Measurements from ENCODE around the gene MTCL1.

Gene MTCL1

GRCh38 chr18:8843005-8843404 lies 137.6 kb downstream of the MTCL1 start:
- H3K9me3 ChIP-seq (ENCODE audit: insufficient read depth, low read depth, low read length): no peaks in the 10 kb centered on the region
- H3K36me3 ChIP-seq (ENCODE audit: insufficient read depth, low read length): no peaks in the 10 kb centered on the region
- no peak overlapping the region for H3K9ac ChIP-seq (ENCODE audit: low read depth, low read length, poor library complexity, severe bottlenecking)

GRCh38 chr18:8844721-8845148 lies 139.4 kb downstream of the MTCL1 start:
- Histone ChIP-seq H3K79me2 (ENCODE audit: insufficient read depth, low read length) (no peaks in the 10 kb centered on the region), H3K27me3 (ENCODE audit: insufficient read depth, low read length, poor library complexity, severe bottlenecking) (no peaks in the 10 kb centered on the region), H3K4me3 (ENCODE audit: low read length, poor library complexity, severe bottlenecking) (no peak overlapping the region), H3F3A (ENCODE audit: low read depth) (no peaks in the 10 kb centered on the region), H4K20me1 (ENCODE audit: insufficient read depth, low read length, poor library complexity, severe bottlenecking) (no peaks in the 10 kb centered on the region), H3K9me2 (replicated peaks; ENCODE audit: low read depth, low read length) (no peaks in the 10 kb centered on the region), H3K4me2 (ENCODE audit: low read depth, low read length, poor library complexity, severe bottlenecking) (no peak overlapping the region), H3K9ac (ENCODE audit: low read depth, low read length, poor library complexity, severe bottlenecking) (no peak overlapping the region), H3K36me3 (ENCODE audit: insufficient read depth, low read length) (no peaks in the 10 kb centered on the region), H3K9me3 (ENCODE audit: insufficient read depth, low read depth, low read length) (no peaks in the 10 kb centered on the region), H3K4me1 (ENCODE audit: insufficient read depth, low read length, poor library complexity, severe bottlenecking) (peaks cover 17% of the 10 kb centered on the region), H2AFZ (ENCODE audit: low read length) (no peak overlapping the region)
- TF ChIP-seq EZH2phosphoT487 (IDR thresholded peaks at IDR 0.05; ENCODE audit: borderline replicate concordance): no peak
- TF ChIP-seq CTCF (conservative IDR thresholded peaks at IDR 0.05; ENCODE audit: low read length): no peak

More at GRCh38 chr18:8843005-8843404, 137.6 kb downstream of the MTCL1 start:
- Histone ChIP-seq H2AFZ (ENCODE audit: low read length) (no peak overlapping the region), H3K4me2 (ENCODE audit: low read depth, low read length, poor library complexity, severe bottlenecking) (no peak overlapping the region), H3K4me1 (ENCODE audit: insufficient read depth, low read length, poor library complexity, severe bottlenecking) (peaks cover 25% of the 10 kb centered on the region), H3K79me2 (ENCODE audit: insufficient read depth, low read length) (no peaks in the 10 kb centered on the region), H3K4me3 (ENCODE audit: low read length, poor library complexity, severe bottlenecking) (no peak overlapping the region), H4K20me1 (ENCODE audit: insufficient read depth, low read length, poor library complexity, severe bottlenecking) (no peaks in the 10 kb centered on the region), H3K27me3 (ENCODE audit: insufficient read depth, low read length, poor library complexity, severe bottlenecking) (no peaks in the 10 kb centered on the region), H3K9me2 (replicated peaks; ENCODE audit: low read depth, low read length) (no peaks in the 10 kb centered on the region), H3F3A (ENCODE audit: low read depth) (no peaks in the 10 kb centered on the region)
- no peak for TF ChIP-seq CTCF (conservative IDR thresholded peaks at IDR 0.05; ENCODE audit: low read length)

- Histone ChIP-seq H3K9me2 (replicated peaks; ENCODE audit: low read depth, low read length) (no peaks in the 10 kb centered on the region), H4K20me1 (ENCODE audit: insufficient read depth, low read length, poor library complexity, severe bottlenecking) (no peaks in the 10 kb centered on the region), H2AFZ (ENCODE audit: low read length) (no peak overlapping the region), H3K27me3 (ENCODE audit: insufficient read depth, low read length, poor library complexity, severe bottlenecking) (no peaks in the 10 kb centered on the region), H3K9me3 (ENCODE audit: insufficient read depth, low read depth, low read length) (no peaks in the 10 kb centered on the region), H3K4me2 (ENCODE audit: low read depth, low read length, poor library complexity, severe bottlenecking) (no peak overlapping the region), H3K79me2 (ENCODE audit: insufficient read depth, low read length) (no peaks in the 10 kb centered on the region), H3K36me3 (ENCODE audit: insufficient read depth, low read length) (no peaks in the 10 kb centered on the region), H3K9ac (ENCODE audit: low read depth, low read length, poor library complexity, severe bottlenecking) (no peak overlapping the region), H3K4me3 (ENCODE audit: low read length, poor library complexity, severe bottlenecking) (no peak overlapping the region), H3K4me1 (ENCODE audit: insufficient read depth, low read length, poor library complexity, severe bottlenecking) (peaks cover 11% of the 10 kb centered on the region), H3F3A (ENCODE audit: low read depth) (no peaks in the 10 kb centered on the region)
- TF ChIP-seq CTCF (conservative IDR thresholded peaks at IDR 0.05; ENCODE audit: low read length) (no peak), EZH2phosphoT487 (IDR thresholded peaks at IDR 0.05; ENCODE audit: borderline replicate concordance) (no peak)
Measured at GRCh38 chr18:8845506-8845905, 140.2 kb downstream of the MTCL1 start.

Data from Loucy (cell line).